ENCODE data around the gene UBN2.
"Not testable (repeated sequence)": the region's sequence is repeated elsewhere in the genome, so short reads cannot be mapped to it uniquely, and the experiment has no call there.

UBN2 gene

GRCh38 chr7:139224219-139224618, 6.8 kb upstream of the UBN2 start:
- in situ Hi-C loops (cut with MboI; ENCODE audit: low sequenced_read_pairs), result no loop called here
- no peaks in the 10 kb centered on the region for H3K4me1 ChIP-seq
- peaks cover 5% of the 10 kb centered on the region; the same call in 1 of the 2 replicates for H3K27me3 ChIP-seq (ENCODE audit: low read depth)
- no peaks in the 10 kb centered on the region for H3K36me3 ChIP-seq (replicated peaks)
- 0 out of 2 replicates have a peak, but pooled peaks cover 3% of the 10 kb centered on the region for H3K9me3 ChIP-seq
- H3K4me3 ChIP-seq, result no peak overlapping the region
- DNase-seq (ENCODE audit: low spot score in 2 of 2), result no peak

GRCh38 chr7:139224836-139225235, 6.2 kb upstream of the UBN2 start:
- H3K4me3 ChIP-seq; H3K4me1 ChIP-seq; H3K9me3 ChIP-seq; H3K36me3 ChIP-seq (replicated peaks); H3K27me3 ChIP-seq (ENCODE audit: low read depth); DNase-seq (ENCODE audit: low spot score in 2 of 2); in situ Hi-C loops (cut with MboI; ENCODE audit: low sequenced_read_pairs): not testable (repeated sequence)

GRCh38 chr7:139225286-139226157, 5.5 kb upstream of the UBN2 start:
- in situ Hi-C loops (cut with MboI; ENCODE audit: low sequenced_read_pairs); H3K27me3 ChIP-seq (ENCODE audit: low read depth); H3K9me3 ChIP-seq; H3K4me1 ChIP-seq; H3K4me3 ChIP-seq; DNase-seq (ENCODE audit: low spot score in 2 of 2); H3K36me3 ChIP-seq (replicated peaks): not testable (repeated sequence)

- in situ Hi-C loops (cut with MboI; ENCODE audit: low sequenced_read_pairs); H3K9me3 ChIP-seq; DNase-seq (ENCODE audit: low spot score in 2 of 2); H3K4me3 ChIP-seq; H3K4me1 ChIP-seq; H3K27me3 ChIP-seq (ENCODE audit: low read depth); H3K36me3 ChIP-seq (replicated peaks): not testable (repeated sequence)
Observed at GRCh38 chr7:139226158-139226515, 4.9 kb upstream of the UBN2 start.

GRCh38 chr7:139226988-139227488, 4.0 kb upstream of the UBN2 start:
- H3K36me3 ChIP-seq (replicated peaks); in situ Hi-C loops (cut with MboI; ENCODE audit: low sequenced_read_pairs); H3K9me3 ChIP-seq; H3K4me1 ChIP-seq; H3K27me3 ChIP-seq (ENCODE audit: low read depth); H3K4me3 ChIP-seq; DNase-seq (ENCODE audit: low spot score in 2 of 2): not testable (repeated sequence)

GRCh38 chr7:139230023-139230422, 1.0 kb upstream of the UBN2 start:
- Histone ChIP-seq H3K4me1 (peaks cover 8% of the 10 kb centered on the region; the same call in 1 of the 2 replicates), H3K4me3 (no peak overlapping the region), H3K36me3 (replicated peaks) (0 out of 2 replicates have a peak, but pooled peaks cover 2% of the 10 kb centered on the region), H3K9me3 (no peaks in the 10 kb centered on the region), H3K27me3 (ENCODE audit: low read depth) (peaks cover 7% of the 10 kb centered on the region)
- DNase-seq (ENCODE audit: low spot score in 2 of 2), result no peak
- in situ Hi-C loops (cut with MboI; ENCODE audit: low sequenced_read_pairs), result no loop called here

GRCh38 chr7:139230484-139230773, 608 bp upstream of the UBN2 start:
- in situ Hi-C loops (cut with MboI; ENCODE audit: low sequenced_read_pairs), result no loop called here
- H3K36me3 ChIP-seq (replicated peaks), result 0 out of 2 replicates have a peak, but pooled peaks cover 2% of the 10 kb centered on the region
- peak overlapping the region; percentile 99 for H3K4me3 ChIP-seq
- peak in 1 of 2 experiments; percentile 41 for DNase-seq (ENCODE audit: low spot score in 2 of 2)
- H3K4me1 ChIP-seq, result peaks cover 8% of the 10 kb centered on the region; the same call in 1 of the 2 replicates
- H3K9me3 ChIP-seq, result no peaks in the 10 kb centered on the region
- peaks cover 7% of the 10 kb centered on the region for H3K27me3 ChIP-seq (ENCODE audit: low read depth)

GRCh38 chr7:139231513-139232376, 708 bp downstream of the UBN2 start:
- H3K4me1 ChIP-seq, result peaks cover 8% of the 10 kb centered on the region; the same call in 1 of the 2 replicates
- H3K36me3 ChIP-seq (replicated peaks), result 0 out of 2 replicates have a peak, but pooled peaks cover 2% of the 10 kb centered on the region
- no peaks in the 10 kb centered on the region for H3K9me3 ChIP-seq
- in situ Hi-C loops (cut with MboI; ENCODE audit: low sequenced_read_pairs), result no loop called here
- H3K4me3 ChIP-seq, result peak overlapping the region; percentile 99
- H3K27me3 ChIP-seq (ENCODE audit: low read depth), result peaks cover 7% of the 10 kb centered on the region
- peak in 1 of 2 experiments; percentile 37 for DNase-seq (ENCODE audit: low spot score in 2 of 2)

- in situ Hi-C loops (cut with MboI; ENCODE audit: low sequenced_read_pairs), result no loop called here
- H3K27me3 ChIP-seq (ENCODE audit: low read depth), result peaks cover 7% of the 10 kb centered on the region
- no peaks in the 10 kb centered on the region for H3K9me3 ChIP-seq
- 0 out of 2 replicates have a peak, but pooled peaks cover 2% of the 10 kb centered on the region for H3K36me3 ChIP-seq (replicated peaks)
- H3K4me3 ChIP-seq, result peak overlapping the region; percentile 99
- peak in 1 of 2 experiments; percentile 33 for DNase-seq (ENCODE audit: low spot score in 2 of 2)
- peaks cover 8% of the 10 kb centered on the region; the same call in 1 of the 2 replicates for H3K4me1 ChIP-seq
Observed at GRCh38 chr7:139232377-139232717, 1.3 kb downstream of the UBN2 start.

- Histone ChIP-seq H3K4me1 (peaks cover 8% of the 10 kb centered on the region; the same call in 1 of the 2 replicates), H3K27me3 (ENCODE audit: low read depth) (peaks cover 7% of the 10 kb centered on the region), H3K36me3 (replicated peaks) (peaks cover 5% of the 10 kb centered on the region; the same call in 1 of the 2 replicates), H3K4me3 (peak overlapping the region; percentile 99), H3K9me3 (no peaks in the 10 kb centered on the region)
- no peak for DNase-seq (ENCODE audit: low spot score in 2 of 2)
- in situ Hi-C loops (cut with MboI; ENCODE audit: low sequenced_read_pairs), result no loop called here
Observed at GRCh38 chr7:139232904-139233303, 1.9 kb downstream of the UBN2 start.

GRCh38 chr7:139241258-139241657, 10.2 kb downstream of the UBN2 start:
- H3K4me3 ChIP-seq, result no peak overlapping the region
- DNase-seq (ENCODE audit: low spot score in 2 of 2), result no peak
- no peaks in the 10 kb centered on the region for H3K9me3 ChIP-seq
- in situ Hi-C loops (cut with MboI; ENCODE audit: low sequenced_read_pairs), result no loop called here
- no peaks in the 10 kb centered on the region for H3K27me3 ChIP-seq (ENCODE audit: low read depth)
- H3K36me3 ChIP-seq (replicated peaks), result peaks cover 6% of the 10 kb centered on the region
- H3K4me1 ChIP-seq, result no peaks in the 10 kb centered on the region

GRCh38 chr7:139242741-139243281, 11.8 kb downstream of the UBN2 start:
- DNase-seq (ENCODE audit: low spot score in 2 of 2), result no peak
- Histone ChIP-seq H3K36me3 (replicated peaks) (peaks cover 4% of the 10 kb centered on the region), H3K4me3 (no peak overlapping the region), H3K4me1 (no peaks in the 10 kb centered on the region), H3K27me3 (ENCODE audit: low read depth) (no peaks in the 10 kb centered on the region), H3K9me3 (no peaks in the 10 kb centered on the region)
- in situ Hi-C loops (cut with MboI; ENCODE audit: low sequenced_read_pairs), result no loop called here

GRCh38 chr7:139245401-139245800, 14.4 kb downstream of the UBN2 start:
- H3K27me3 ChIP-seq (ENCODE audit: low read depth), result no peaks in the 10 kb centered on the region
- H3K4me3 ChIP-seq, result no peak overlapping the region
- in situ Hi-C loops (cut with MboI; ENCODE audit: low sequenced_read_pairs), result no loop called here
- H3K4me1 ChIP-seq, result no peaks in the 10 kb centered on the region
- peaks cover 4% of the 10 kb centered on the region for H3K36me3 ChIP-seq (replicated peaks)
- DNase-seq (ENCODE audit: low spot score in 2 of 2), result no peak
- H3K9me3 ChIP-seq, result no peaks in the 10 kb centered on the region
